A549 (cell line): ENCODE measurements around the gene C1orf167. TPM values are rescaled to one million over a fixed set of nuclear protein-coding genes. Genes with fewer than 3 reads are reported as not detected.

Experiments used
- ATAC-seq, 2 experiments: fragments of 200-7000 bp in 1 of 2; fragments of >200 bp in 1 of 2; cut with Nextera tagmentation in 1 of 2; cut with Tn5 transposase in 1 of 2; 3 replicates each; pipeline versions ENCODE4 v1.8.0 to v1.9.1; 2018 to 2020; ENCODE audit warnings: mild to moderate bottlenecking in 1 of 2, moderate library complexity in 1 of 2
- CTCF ChIA-PET: fragments of 300-600 bp; sonication (Branson Sonifier 250); formaldehyde crosslinking; extraction: SDS; loops from one replicate; lab custom pipeline; 2021; ENCODE audit warnings: antibody characterized with exemption, inconsistent platforms; lab: Yijun Ruan, JAX
- POLR2A ChIA-PET: fragments of 350-600 bp; formaldehyde crosslinking; extraction: SDS; loops from one replicate; lab custom pipeline; 2021; ENCODE audit warnings: antibody characterized with exemption, inconsistent platforms; lab: Yijun Ruan, JAX
- DNase-seq, 2 experiments: peaks; one replicate each; pipeline versions ENCODE4 v3.0.0 to v3.0.0-alpha.2; 2011 to 2016; ENCODE audit warnings: low read depth in 1 of 2, low spot score in 1 of 2
- FAIRE-seq: peaks from 2 replicates; lab custom pipeline; 2011; peaks lifted over from hg19 to GRCh38; lab: Jason Lieb, UNC
- H3K27ac ChIP-seq, 2 experiments: fragments of >200 bp; sonication (Bioruptor Twin); formaldehyde crosslinking; 3 replicates each; pipeline ENCODE4 v1.5.1; 2016 to 2017
- H3K4me1 ChIP-seq: fragments of >200 bp; sonication (Bioruptor Twin); formaldehyde crosslinking; 3 replicates; pipeline ENCODE4 v1.6.1; 2016
- H3K4me2 ChIP-seq: fragments of >200 bp; sonication (Bioruptor Twin); formaldehyde crosslinking; 3 replicates; pipeline ENCODE4 v1.6.1; 2016
- H3K4me3 ChIP-seq: fragments of >200 bp; sonication (Bioruptor Twin); formaldehyde crosslinking; 3 replicates; pipeline ENCODE4 v1.5.1; 2016
- H3K9me3 ChIP-seq: fragments of >200 bp; sonication (Bioruptor Twin); formaldehyde crosslinking; 3 replicates; pipeline ENCODE4 v1.6.1; 2016
- BCL3 ChIP-seq: fragments of >200 bp; sonication (Bioruptor Twin); formaldehyde crosslinking; IDR thresholded peaks from 3 replicates; pipeline ENCODE4 v1.6.1; 2016
- BHLHE40 ChIP-seq: IDR thresholded peaks from 2 replicates; pipeline ENCODE4 v1.6.1; 2012; ENCODE audit warnings: low read depth, low read length, inconsistent platforms
- CBX2 ChIP-seq: fragments of 200-600 bp; sonication (generic); IDR thresholded peaks from 2 replicates; pipeline ENCODE4 v1.6.1; 2016; ENCODE audit warnings: low read depth, mild to moderate bottlenecking, borderline replicate concordance
- CBX8 ChIP-seq: fragments of 200-600 bp; sonication (generic); IDR thresholded peaks from 2 replicates; pipeline ENCODE4 v1.6.1; 2016
- EHF ChIP-seq: fragments of 250-450 bp; sonication (Bioruptor Pico); IDR thresholded peaks from 2 replicates; pipeline ENCODE4 v1.5.0; 2020; ENCODE audit warnings: mild to moderate bottlenecking
- ELK1 ChIP-seq: fragments of 150-350 bp; IDR thresholded peaks from 2 replicates; pipeline ENCODE4 v1.6.1; 2014; ENCODE audit warnings: low read depth, mild to moderate bottlenecking, low read length
- FOXS1 ChIP-seq: fragments of 250-450 bp; sonication (Bioruptor Pico); IDR thresholded peaks from 2 replicates; pipeline ENCODE4 v1.5.0; 2020; ENCODE audit warnings: mild to moderate bottlenecking, moderate library complexity
- HDAC2 ChIP-seq: fragments of 200-600 bp; sonication (generic); IDR thresholded peaks from 2 replicates; pipeline ENCODE4 v1.6.1; 2016
- HES2 ChIP-seq: fragments of >200 bp; sonication (Bioruptor Twin); formaldehyde crosslinking; IDR thresholded peaks from 2 replicates; pipeline ENCODE4 v1.6.1; 2016
- HEYL ChIP-seq: fragments of 250-450 bp; sonication (Bioruptor Pico); IDR thresholded peaks from 2 replicates; pipeline ENCODE4 v1.8.0; 2021; ENCODE audit warnings: mild to moderate bottlenecking, moderate library complexity
- HOXB5 ChIP-seq: fragments of 250-450 bp; sonication (Bioruptor Pico); IDR thresholded peaks from 2 replicates; pipeline ENCODE4 v1.5.0; 2020; ENCODE audit warnings: mild to moderate bottlenecking, moderate library complexity
- JUN ChIP-seq, 2 experiments: fragments of >200 bp; sonication (Bioruptor Twin); formaldehyde crosslinking; IDR thresholded peaks; 2 replicates in 1 of 2; 3 replicates in 1 of 2; pipeline ENCODE4 v1.6.1; 2016 to 2017
- KDM1A ChIP-seq: fragments of 200-600 bp; sonication (generic); IDR thresholded peaks from 2 replicates; pipeline ENCODE4 v1.6.1; 2016; ENCODE audit warnings: low read depth, mild to moderate bottlenecking
- KDM5A ChIP-seq: fragments of 200-600 bp; sonication (generic); IDR thresholded peaks from 2 replicates; pipeline ENCODE4 v1.6.1; 2016; ENCODE audit warnings: antibody characterized with exemption, mild to moderate bottlenecking
- MAZ ChIP-seq: fragments of 150-350 bp; IDR thresholded peaks from 2 replicates; pipeline ENCODE4 v1.6.1; 2014; ENCODE audit warnings: antibody characterized with exemption, low read depth, low read length, borderline replicate concordance
- PBX3 ChIP-seq: IDR thresholded peaks from 2 replicates; pipeline ENCODE4 v1.6.1; 2012
- RARB ChIP-seq: fragments of 250-450 bp; sonication (Bioruptor Pico); IDR thresholded peaks from 2 replicates; pipeline ENCODE4 v1.8.0; 2021; ENCODE audit warnings: mild to moderate bottlenecking, moderate library complexity
- REST ChIP-seq: fragments of 200-600 bp; sonication (generic); IDR thresholded peaks from 2 replicates; pipeline ENCODE4 v1.6.1; 2016; ENCODE audit warnings: antibody characterized with exemption, mild to moderate bottlenecking, moderate library complexity
- RFX5 ChIP-seq: fragments of 450-650 bp; IDR thresholded peaks from 2 replicates; pipeline ENCODE4 v1.7.1; 2014; ENCODE audit warnings: antibody characterized with exemption, mild to moderate bottlenecking, moderate library complexity
- RNF2 ChIP-seq: fragments of 200-600 bp; sonication (generic); IDR thresholded peaks from 2 replicates; pipeline ENCODE4 v1.6.1; 2016; ENCODE audit warnings: low read depth, mild to moderate bottlenecking, antibody characterized with exemption, moderate library complexity, borderline replicate concordance
- SREBF2 ChIP-seq: fragments of 450-650 bp; IDR thresholded peaks from 2 replicates; pipeline ENCODE4 v1.6.1; 2014; ENCODE audit warnings: mild to moderate bottlenecking, moderate library complexity
- TFCP2L1 ChIP-seq: fragments of 250-450 bp; sonication (Bioruptor Pico); IDR thresholded peaks from 2 replicates; pipeline ENCODE4 v1.5.0; 2021; ENCODE audit warnings: mild to moderate bottlenecking
- ZFP36 ChIP-seq: fragments of 450-650 bp; IDR thresholded peaks from 2 replicates; pipeline ENCODE4 v1.6.1; 2014; ENCODE audit warnings: borderline replicate concordance; ENCODE audit not compliant: partially characterized antibody
- WGBS: methylation state at CpG from one replicate; pipeline ENCODE4 v1.1.6; 2017; ENCODE audit errors: missing lambda C conversion rate; 5-methylcytosine and 5-hydroxymethylcytosine counted together
- polyA plus RNA-seq, 4 experiments: library from polyadenylated mRNA; depleted of rRNA in 3 of 4; stranded (reverse); fragments of >200 nt; fragmentation: RNase III in 1 of 4; extraction: RNeasy Plus Mini Kit Qiagen cat#74134 plus additional on column Dnase treatment in 1 of 4; gene quantifications; 2 replicates in 3 of 4; 3 replicates in 1 of 4; pipeline ENCODE4 v1.2.3, GENCODE V29; 2011 to 2017

C1orf167 gene
- polyA plus RNA-seq, 2 of the 4 experiments (the other 2 are of a cell fraction), result not detected

- no peak for FAIRE-seq
- peaks cover 22% of the 10 kb centered on the region for H3K4me1 ChIP-seq
- DNase-seq, result peak in 1 of 2 experiments; percentile 30
- peak; percentile 14; a peak in 2 of 6 replicates for ATAC-seq
- ChIA-PET CTCF (interaction anchor here (2.7 to 4.7 kb wide), 2 partner anchors 8 to 12 kb away, joined by 15 to 26 read pairs; no protein-coding TSS in a partner anchor), POLR2A (interaction anchor here (1.4 to 1.8 kb wide), 2 partner anchors 11 to 121 kb away, joined by 4 to 6 read pairs; no protein-coding TSS in a partner anchor)
- peak overlapping the region in 1 of 2 experiments; percentile 49; a peak in 1 of 6 replicates for H3K27ac ChIP-seq
- H3K4me2 ChIP-seq, result 0 out of 3 replicates have a peak overlapping the region, but pooled peaks have one; percentile 14
- no peaks in the 10 kb centered on the region for H3K9me3 ChIP-seq
- WGBS, result 57% methylated on average over 12 of the region's 16 CpGs
- no peak overlapping the region for H3K4me3 ChIP-seq
- no peak for TF ChIP-seq REST
- TF ChIP-seq RNF2, result no peak
- no peak for TF ChIP-seq JUN (IDR thresholded peaks at IDR 0.05)
- no peak for TF ChIP-seq HEYL (CRISPR knock-in tag)
- TF ChIP-seq RARB (CRISPR knock-in tag), result no peak
- no peak for TF ChIP-seq CBX2
- TF ChIP-seq EHF (CRISPR knock-in tag), result no peak
- no peak for TF ChIP-seq TFCP2L1 (CRISPR knock-in tag)
- TF ChIP-seq ZFP36, result no peak
- TF ChIP-seq BHLHE40, result no peak
- no peak for TF ChIP-seq KDM1A
- no peak for TF ChIP-seq HOXB5 (CRISPR knock-in tag)
- TF ChIP-seq PBX3, result no peak
- no peak for TF ChIP-seq KDM5A
- no peak for TF ChIP-seq HDAC2
- TF ChIP-seq MAZ, result no peak
Observed at GRCh38 chr1:11787251-11787803, 25.3 kb downstream of the C1orf167 start.

- FAIRE-seq, result no peak
- no peaks in the 10 kb centered on the region for H3K9me3 ChIP-seq
- H3K4me2 ChIP-seq, result 0 out of 3 replicates have a peak overlapping the region, but pooled peaks have one; percentile 14
- no peak overlapping the region for H3K4me3 ChIP-seq
- H3K4me1 ChIP-seq, result peaks cover 22% of the 10 kb centered on the region
- no peak for DNase-seq
- POLR2A ChIA-PET, result interaction anchor here (1.4 to 1.8 kb wide), 2 partner anchors 10 to 120 kb away, joined by 4 to 6 read pairs; no protein-coding TSS in a partner anchor
- H3K27ac ChIP-seq, result peak overlapping the region in 1 of 2 experiments; percentile 49; a peak in 1 of 6 replicates
- WGBS, result 90% methylated on average over 7 of the region's 14 CpGs
- CTCF ChIA-PET, result interaction anchor here (0.6 to 4.7 kb wide), 2 partner anchors 13 to 525 kb away, joined by 5 to 26 read pairs; no protein-coding TSS in a partner anchor
- ATAC-seq, result peak in 1 of 2 experiments; percentile 6; a peak in 1 of 6 replicates
- TF ChIP-seq RFX5, result no peak
- no peak for TF ChIP-seq ELK1
- TF ChIP-seq BCL3, result no peak
- TF ChIP-seq CBX8, result no peak
- TF ChIP-seq FOXS1 (CRISPR knock-in tag), result no peak
- TF ChIP-seq JUN (IDR thresholded peaks at IDR 0.05), result no peak
- no peak for TF ChIP-seq HES2
- no peak for TF ChIP-seq SREBF2
- TF ChIP-seq REST, result no peak
- no peak for TF ChIP-seq CBX2
Observed at GRCh38 chr1:11787804-11788436, 25.9 kb downstream of the C1orf167 start.
